ENCODE results near the gene KLF12. TPM values are rescaled to one million over a fixed set of nuclear protein-coding genes. Genes with fewer than 3 reads are reported as not detected.

The KLF12 gene
- total and polyA plus RNA-seq, 9 of the 15 experiments (the other 6 are each of a cell fraction or from before 2014, with no cell fraction given) = under 0.01 to 0.07 (median 0.05) TPM; not detected in 3

DNA sequence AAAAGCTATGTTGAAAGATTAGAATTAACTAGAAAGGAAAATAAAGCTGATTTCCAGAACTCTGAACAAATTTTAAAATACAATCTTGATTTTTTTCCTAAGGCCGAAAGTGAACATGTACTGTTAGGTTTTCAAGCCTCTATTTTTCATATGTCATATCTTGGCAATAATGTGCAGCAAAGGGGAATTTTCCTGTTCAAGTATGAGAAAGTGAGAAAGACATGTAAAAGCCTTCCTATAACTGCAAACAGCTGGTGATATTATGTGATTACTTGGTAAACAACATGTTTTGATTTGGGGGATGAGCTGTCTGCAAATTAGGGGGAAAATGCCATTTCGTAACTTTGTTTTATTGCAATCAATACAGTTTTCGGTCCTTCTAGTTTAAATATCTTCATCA is 4.0 kb upstream of the KLF12 start (continued):
- TF ChIP-seq, protein P1, sequence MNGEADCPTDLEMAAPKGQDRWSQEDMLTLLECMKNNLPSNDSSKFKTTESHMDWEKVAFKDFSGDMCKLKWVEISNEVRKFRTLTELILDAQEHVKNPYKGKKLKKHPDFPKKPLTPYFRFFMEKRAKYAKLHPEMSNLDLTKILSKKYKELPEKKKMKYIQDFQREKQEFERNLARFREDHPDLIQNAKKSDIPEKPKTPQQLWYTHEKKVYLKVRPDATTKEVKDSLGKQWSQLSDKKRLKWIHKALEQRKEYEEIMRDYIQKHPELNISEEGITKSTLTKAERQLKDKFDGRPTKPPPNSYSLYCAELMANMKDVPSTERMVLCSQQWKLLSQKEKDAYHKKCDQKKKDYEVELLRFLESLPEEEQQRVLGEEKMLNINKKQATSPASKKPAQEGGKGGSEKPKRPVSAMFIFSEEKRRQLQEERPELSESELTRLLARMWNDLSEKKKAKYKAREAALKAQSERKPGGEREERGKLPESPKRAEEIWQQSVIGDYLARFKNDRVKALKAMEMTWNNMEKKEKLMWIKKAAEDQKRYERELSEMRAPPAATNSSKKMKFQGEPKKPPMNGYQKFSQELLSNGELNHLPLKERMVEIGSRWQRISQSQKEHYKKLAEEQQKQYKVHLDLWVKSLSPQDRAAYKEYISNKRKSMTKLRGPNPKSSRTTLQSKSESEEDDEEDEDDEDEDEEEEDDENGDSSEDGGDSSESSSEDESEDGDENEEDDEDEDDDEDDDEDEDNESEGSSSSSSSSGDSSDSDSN (IDR thresholded peaks at IDR 0.05; ENCODE audit: borderline replicate concordance in 1 of 2, low read depth in 2 of 2, low read length in 2 of 2) = no peak
- TF ChIP-seq HNRNPK (IDR thresholded peaks at IDR 0.05; ENCODE audit: low read depth, low read length, poor library complexity, severe bottlenecking) (no peak), PRMT5 (CRISPR knock-in tag; IDR thresholded peaks at IDR 0.05) (no peak)
- TF ChIP-seq, protein P2, sequence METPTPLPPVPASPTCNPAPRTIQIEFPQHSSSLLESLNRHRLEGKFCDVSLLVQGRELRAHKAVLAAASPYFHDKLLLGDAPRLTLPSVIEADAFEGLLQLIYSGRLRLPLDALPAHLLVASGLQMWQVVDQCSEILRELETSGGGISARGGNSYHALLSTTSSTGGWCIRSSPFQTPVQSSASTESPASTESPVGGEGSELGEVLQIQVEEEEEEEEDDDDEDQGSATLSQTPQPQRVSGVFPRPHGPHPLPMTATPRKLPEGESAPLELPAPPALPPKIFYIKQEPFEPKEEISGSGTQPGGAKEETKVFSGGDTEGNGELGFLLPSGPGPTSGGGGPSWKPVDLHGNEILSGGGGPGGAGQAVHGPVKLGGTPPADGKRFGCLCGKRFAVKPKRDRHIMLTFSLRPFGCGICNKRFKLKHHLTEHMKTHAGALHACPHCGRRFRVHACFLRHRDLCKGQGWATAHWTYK (CRISPR knock-in tag; IDR thresholded peaks at IDR 0.05) = no peak
- TF ChIP-seq, protein P3, sequence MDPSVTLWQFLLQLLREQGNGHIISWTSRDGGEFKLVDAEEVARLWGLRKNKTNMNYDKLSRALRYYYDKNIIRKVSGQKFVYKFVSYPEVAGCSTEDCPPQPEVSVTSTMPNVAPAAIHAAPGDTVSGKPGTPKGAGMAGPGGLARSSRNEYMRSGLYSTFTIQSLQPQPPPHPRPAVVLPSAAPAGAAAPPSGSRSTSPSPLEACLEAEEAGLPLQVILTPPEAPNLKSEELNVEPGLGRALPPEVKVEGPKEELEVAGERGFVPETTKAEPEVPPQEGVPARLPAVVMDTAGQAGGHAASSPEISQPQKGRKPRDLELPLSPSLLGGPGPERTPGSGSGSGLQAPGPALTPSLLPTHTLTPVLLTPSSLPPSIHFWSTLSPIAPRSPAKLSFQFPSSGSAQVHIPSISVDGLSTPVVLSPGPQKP (CRISPR knock-in tag; IDR thresholded peaks at IDR 0.05) = no peak
